Stimulated activated CD4-positive, alpha-beta T cell treated with anti-CD3 and anti-CD28 coated beads, Interleukin-12 subunit alpha, Interleukin-12 subunit beta, amount 100 ng/mL, for 24 hours (primary cell): ENCODE results near the gene HES7.
"Not testable (repeated sequence)": the region's sequence is repeated elsewhere in the genome, so short reads cannot be mapped to it uniquely, and the experiment has no call there.

Experiments
- DNase-seq, 2 experiments: peaks; one replicate each; pipeline ENCODE4 v3.0.0-alpha.2; 2020; ENCODE audit warnings: low read depth in 2 of 2

Gene HES7

GRCh38 chr17:8122422-8122923, 1.4 kb downstream of the HES7 start:
- no peak for DNase-seq

- no peak for DNase-seq
These were observed 2.1 kb downstream of the HES7 start for GRCh38 chr17:8121681-8122421.

- DNase-seq: no peak
These were observed 2.6 kb downstream of the HES7 start for GRCh38 chr17:8121407-8121680.

GRCh38 chr17:8120520-8121406, 3.1 kb downstream of the HES7 start:
- DNase-seq: peak; percentile 78 to 84

- peak; percentile 91 to 94 for DNase-seq
These were observed 4.1 kb downstream of the HES7 start for GRCh38 chr17:8119581-8120519.

- peak; percentile 77 to 84 for DNase-seq
These were observed 4.9 kb downstream of the HES7 start for GRCh38 chr17:8118769-8119580.

- no peak for DNase-seq
These were observed 5.7 kb downstream of the HES7 start, which contains the start of gene ALOXE3 for GRCh38 chr17:8117980-8118768. TSS of gene ALOXE3 (minus strand) at chr17:8118514. CDS start at chr17:8117990, 524 bp downstream.

- DNase-seq: no peak
These were observed 6.4 kb downstream of the HES7 start for GRCh38 chr17:8117367-8117979.

GRCh38 chr17:8116776-8117175, 7.1 kb downstream of the HES7 start:
- DNase-seq: no peak

GRCh38 chr17:8110907-8111306, 13.0 kb downstream of the HES7 start:
- no peak for DNase-seq

- DNase-seq: no peak
These were observed 13.5 kb downstream of the HES7 start for GRCh38 chr17:8110456-8110804.

GRCh38 chr17:8109661-8110455, 14.0 kb downstream of the HES7 start:
- peak in 1 of 2 experiments; percentile 76 for DNase-seq

GRCh38 chr17:8108972-8109660, 14.8 kb downstream of the HES7 start:
- no peak for DNase-seq

GRCh38 chr17:8106980-8107379, 16.9 kb downstream of the HES7 start:
- DNase-seq: not testable (repeated sequence)

GRCh38 chr17:8105957-8106398, 17.9 kb downstream of the HES7 start:
- no peak for DNase-seq

GRCh38 chr17:8104911-8105310, 19.0 kb downstream of the HES7 start:
- no peak for DNase-seq

GRCh38 chr17:8103549-8103948, 20.4 kb downstream of the HES7 start:
- no peak for DNase-seq

- no peak for DNase-seq
These were observed 22.2 kb downstream of the HES7 start for GRCh38 chr17:8101721-8102120.
